ENCODE data around the gene LOC101059915.

The LOC101059915 gene

GRCh38 chrX:71621603-71622002 lies 45.7 kb upstream of the LOC101059915 start:
- no peak overlapping the region for H3K4me2 ChIP-seq (ENCODE audit: low read length)
- H3K4me3 ChIP-seq (ENCODE audit: low read depth, low read length, poor library complexity, severe bottlenecking) = no peak overlapping the region
- H2AFZ ChIP-seq (ENCODE audit: low read length) = no peak overlapping the region
- no peaks in the 10 kb centered on the region for H4K20me1 ChIP-seq (ENCODE audit: insufficient read depth, low read length)
- no peaks in the 10 kb centered on the region for H3K9me3 ChIP-seq (ENCODE audit: low read length)
- H3K36me3 ChIP-seq (ENCODE audit: insufficient read depth, low read length) = no peaks in the 10 kb centered on the region
- H3K9me2 ChIP-seq (ENCODE audit: low read depth, low read length) = no peaks in the 10 kb centered on the region
- H3K27me3 ChIP-seq (ENCODE audit: insufficient read depth, low read length) = no peaks in the 10 kb centered on the region
- TF ChIP-seq EZH2 (IDR thresholded peaks at IDR 0.05; ENCODE audit: borderline replicate concordance, low read length) = no peak
- TF ChIP-seq CTCF (IDR thresholded peaks at IDR 0.05; ENCODE audit: low read length) = no peak
- no peaks in the 10 kb centered on the region for H3F3A ChIP-seq (ENCODE audit: insufficient read depth, low read length)
- H3K9ac ChIP-seq (ENCODE audit: low read length) = no peak overlapping the region
- H3K4me1 ChIP-seq (ENCODE audit: insufficient read depth, low read length, severe bottlenecking) = peaks cover 26% of the 10 kb centered on the region
- no peaks in the 10 kb centered on the region for H3K79me2 ChIP-seq (ENCODE audit: insufficient read depth, low read length)
- H3K27ac ChIP-seq (ENCODE audit: low read depth, low read length, poor library complexity, severe bottlenecking) = no peak overlapping the region

GRCh38 chrX:71622032-71622575 lies 45.2 kb upstream of the LOC101059915 start:
- peak overlapping the region; percentile 69 for H3K27ac ChIP-seq (ENCODE audit: low read depth, low read length, poor library complexity, severe bottlenecking)
- H2AFZ ChIP-seq (ENCODE audit: low read length) = no peak overlapping the region
- H3K9me3 ChIP-seq (ENCODE audit: low read length) = no peaks in the 10 kb centered on the region
- TF ChIP-seq EZH2 (IDR thresholded peaks at IDR 0.05; ENCODE audit: borderline replicate concordance, low read length) (no peak), CTCF (IDR thresholded peaks at IDR 0.05; ENCODE audit: low read length) (no peak)
- no peaks in the 10 kb centered on the region for H3K27me3 ChIP-seq (ENCODE audit: insufficient read depth, low read length)
- H3F3A ChIP-seq (ENCODE audit: insufficient read depth, low read length) = no peaks in the 10 kb centered on the region
- H3K4me3 ChIP-seq (ENCODE audit: low read depth, low read length, poor library complexity, severe bottlenecking) = no peak overlapping the region
- H3K36me3 ChIP-seq (ENCODE audit: insufficient read depth, low read length) = no peaks in the 10 kb centered on the region
- H4K20me1 ChIP-seq (ENCODE audit: insufficient read depth, low read length) = no peaks in the 10 kb centered on the region
- no peak overlapping the region for H3K9ac ChIP-seq (ENCODE audit: low read length)
- H3K79me2 ChIP-seq (ENCODE audit: insufficient read depth, low read length) = no peaks in the 10 kb centered on the region
- peaks cover 26% of the 10 kb centered on the region for H3K4me1 ChIP-seq (ENCODE audit: insufficient read depth, low read length, severe bottlenecking)
- no peaks in the 10 kb centered on the region for H3K9me2 ChIP-seq (ENCODE audit: low read depth, low read length)
- H3K4me2 ChIP-seq (ENCODE audit: low read length) = no peak overlapping the region

- no peaks in the 10 kb centered on the region for H3F3A ChIP-seq (ENCODE audit: insufficient read depth, low read length)
- H3K9me2 ChIP-seq (ENCODE audit: low read depth, low read length) = no peaks in the 10 kb centered on the region
- H3K27me3 ChIP-seq (ENCODE audit: insufficient read depth, low read length) = no peaks in the 10 kb centered on the region
- no peaks in the 10 kb centered on the region for H3K79me2 ChIP-seq (ENCODE audit: insufficient read depth, low read length)
- H3K4me3 ChIP-seq (ENCODE audit: low read depth, low read length, poor library complexity, severe bottlenecking) = no peak overlapping the region
- no peaks in the 10 kb centered on the region for H4K20me1 ChIP-seq (ENCODE audit: insufficient read depth, low read length)
- H3K9me3 ChIP-seq (ENCODE audit: low read length) = no peaks in the 10 kb centered on the region
- TF ChIP-seq EZH2 (IDR thresholded peaks at IDR 0.05; ENCODE audit: borderline replicate concordance, low read length) (no peak), CTCF (IDR thresholded peaks at IDR 0.05; ENCODE audit: low read length) (no peak)
- peak overlapping the region; percentile 69 for H3K27ac ChIP-seq (ENCODE audit: low read depth, low read length, poor library complexity, severe bottlenecking)
- H3K4me2 ChIP-seq (ENCODE audit: low read length) = peak overlapping the region; percentile 34; the same call in 1 of the 2 replicates
- H3K36me3 ChIP-seq (ENCODE audit: insufficient read depth, low read length) = no peaks in the 10 kb centered on the region
- no peak overlapping the region for H3K9ac ChIP-seq (ENCODE audit: low read length)
- no peak overlapping the region for H2AFZ ChIP-seq (ENCODE audit: low read length)
- peaks cover 26% of the 10 kb centered on the region for H3K4me1 ChIP-seq (ENCODE audit: insufficient read depth, low read length, severe bottlenecking)
Observed at GRCh38 chrX:71622576-71623450, 44.5 kb upstream of the LOC101059915 start.

Data from OCI-LY1 (cell line).